T-helper 2 cell (primary cell): ENCODE data around the gene SLC28A1.

ENCODE experiments used
- DNase-seq, 5 experiments: peaks; one replicate each; pipeline versions ENCODE4 v3.0.0 to v3.0.0-alpha.2; 2012 to 2022
- total RNA-seq, 2 donors: gene quantifications; one replicate each; lab custom pipeline; 2026; lab: John Stamatoyannopoulos, UW

Gene SLC28A1, protein sequence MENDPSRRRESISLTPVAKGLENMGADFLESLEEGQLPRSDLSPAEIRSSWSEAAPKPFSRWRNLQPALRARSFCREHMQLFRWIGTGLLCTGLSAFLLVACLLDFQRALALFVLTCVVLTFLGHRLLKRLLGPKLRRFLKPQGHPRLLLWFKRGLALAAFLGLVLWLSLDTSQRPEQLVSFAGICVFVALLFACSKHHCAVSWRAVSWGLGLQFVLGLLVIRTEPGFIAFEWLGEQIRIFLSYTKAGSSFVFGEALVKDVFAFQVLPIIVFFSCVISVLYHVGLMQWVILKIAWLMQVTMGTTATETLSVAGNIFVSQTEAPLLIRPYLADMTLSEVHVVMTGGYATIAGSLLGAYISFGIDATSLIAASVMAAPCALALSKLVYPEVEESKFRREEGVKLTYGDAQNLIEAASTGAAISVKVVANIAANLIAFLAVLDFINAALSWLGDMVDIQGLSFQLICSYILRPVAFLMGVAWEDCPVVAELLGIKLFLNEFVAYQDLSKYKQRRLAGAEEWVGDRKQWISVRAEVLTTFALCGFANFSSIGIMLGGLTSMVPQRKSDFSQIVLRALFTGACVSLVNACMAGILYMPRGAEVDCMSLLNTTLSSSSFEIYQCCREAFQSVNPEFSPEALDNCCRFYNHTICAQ
- total RNA-seq = 0 reads per million in 2 donors

DNA sequence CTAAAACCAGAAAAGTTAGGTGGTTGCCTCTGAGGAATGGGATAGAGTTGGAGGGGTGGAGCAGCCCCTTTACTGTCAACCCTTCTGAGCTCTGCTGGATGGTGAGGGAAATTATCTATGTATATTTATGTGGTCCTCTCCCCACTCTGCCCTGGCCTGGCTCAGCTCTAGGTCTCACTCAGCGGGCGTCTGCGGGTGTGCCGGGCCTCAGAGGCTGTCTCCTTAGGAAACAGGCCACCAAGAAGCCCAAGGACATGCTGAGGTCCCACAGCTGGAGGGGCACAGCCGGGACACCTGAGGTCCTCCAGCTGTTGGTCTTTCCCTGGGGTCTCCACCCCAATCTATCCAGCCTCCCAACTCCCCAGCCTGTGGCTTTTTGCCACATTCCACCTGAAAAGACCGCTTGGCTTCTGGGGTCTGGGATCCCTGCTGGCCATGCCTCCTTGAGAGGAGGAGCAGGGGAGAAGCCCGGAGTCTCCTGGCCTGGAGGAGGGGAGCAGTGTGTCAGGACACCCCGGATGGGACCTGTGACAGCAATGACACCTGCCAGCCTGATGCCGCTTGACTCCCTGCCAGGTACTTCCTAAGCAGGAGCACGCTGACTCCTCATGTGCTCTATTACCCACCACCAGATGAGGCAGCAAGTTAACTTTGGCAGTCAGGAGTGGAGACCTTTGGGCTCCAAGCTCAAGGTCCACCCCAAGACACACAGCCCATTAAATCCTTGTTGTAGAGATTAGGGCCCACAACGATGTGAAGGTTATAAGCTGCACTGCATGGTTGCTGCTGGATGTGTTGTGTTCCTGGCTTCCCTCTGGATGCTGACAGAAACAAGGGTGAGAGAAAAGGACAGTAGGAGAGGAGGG is at the start of gene SLC28A1:
TSS of gene SLC28A1 (plus strand) at position 747 of the 866 bp plus-strand sequence. CDS start 3,099 bp downstream, outside the sequence.
- no peak for DNase-seq

DNA sequence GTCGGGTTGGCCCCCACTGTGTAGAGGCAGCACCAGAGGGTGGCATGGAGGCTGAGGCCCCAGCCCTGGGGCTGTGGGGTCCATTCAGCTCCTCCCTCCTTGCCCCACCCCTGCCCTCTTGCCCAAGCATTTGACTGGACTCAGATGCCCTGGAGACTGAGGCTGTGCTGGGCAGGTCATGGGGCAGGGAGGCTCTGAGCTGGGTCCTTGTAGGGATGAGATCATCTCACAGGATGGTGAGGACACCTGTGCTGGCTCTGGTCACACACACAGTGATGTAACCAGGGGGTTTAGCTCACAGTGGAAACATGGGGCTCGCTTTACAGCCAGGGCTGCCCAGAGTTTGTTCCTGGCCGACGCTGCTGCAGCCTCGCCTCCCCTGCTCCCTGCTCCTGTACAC is 49.5 kb upstream of the SLC28A1 start:
- no peak for DNase-seq

DNA sequence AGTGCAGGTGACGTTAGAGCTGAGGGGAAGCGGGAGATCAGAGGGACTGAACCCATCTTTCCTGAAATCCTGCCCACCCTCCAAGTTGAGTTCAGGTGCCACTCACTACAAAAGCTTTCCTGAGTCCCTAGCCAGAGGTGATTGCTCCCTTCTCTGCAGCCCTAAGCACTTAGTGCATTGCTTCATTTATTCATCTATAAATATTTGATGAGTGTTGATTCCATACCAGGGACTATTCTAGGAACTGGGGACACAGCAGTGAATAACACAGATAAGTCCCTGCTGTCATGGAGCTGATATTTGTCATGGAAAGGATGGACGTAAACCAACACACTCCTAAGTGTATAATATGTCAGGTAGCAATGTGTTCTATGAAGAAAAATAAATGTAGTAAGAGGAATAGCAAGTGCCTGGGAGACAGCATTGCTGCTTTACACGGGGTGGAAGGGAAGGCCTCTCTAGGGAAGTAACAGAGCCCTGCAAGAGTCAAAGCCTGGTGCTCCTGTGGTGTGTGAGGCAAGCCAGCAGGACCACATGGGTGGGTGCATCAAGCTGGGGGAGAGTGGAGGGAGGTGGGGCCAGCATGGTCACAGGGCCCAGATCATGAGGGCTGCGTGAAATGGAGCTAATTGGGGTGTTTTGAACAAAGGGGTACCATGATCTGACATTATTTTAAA is 48.7 kb upstream of the SLC28A1 start:
- DNase-seq = no peak

DNA sequence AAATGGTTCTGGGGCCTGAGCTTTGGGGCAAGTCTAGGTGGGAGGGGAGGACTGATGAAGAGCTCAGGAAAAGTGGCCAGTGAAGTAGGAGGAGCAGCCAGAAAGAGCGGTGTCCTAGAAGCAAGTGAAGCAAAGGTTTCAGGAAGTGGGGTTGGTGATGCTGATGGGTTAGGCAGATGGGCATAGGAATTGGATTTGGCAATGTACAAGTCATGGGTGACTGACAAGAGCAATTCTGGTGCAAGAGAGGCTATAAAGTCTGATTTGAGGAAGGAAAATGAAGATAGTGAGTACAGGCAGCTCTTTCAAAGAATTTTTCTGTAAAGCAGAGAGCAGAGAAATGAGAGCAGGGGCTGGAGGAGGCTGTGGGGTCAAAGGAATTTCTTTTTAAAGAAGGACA is 47.6 kb upstream of the SLC28A1 start:
- DNase-seq = no peak

DNA sequence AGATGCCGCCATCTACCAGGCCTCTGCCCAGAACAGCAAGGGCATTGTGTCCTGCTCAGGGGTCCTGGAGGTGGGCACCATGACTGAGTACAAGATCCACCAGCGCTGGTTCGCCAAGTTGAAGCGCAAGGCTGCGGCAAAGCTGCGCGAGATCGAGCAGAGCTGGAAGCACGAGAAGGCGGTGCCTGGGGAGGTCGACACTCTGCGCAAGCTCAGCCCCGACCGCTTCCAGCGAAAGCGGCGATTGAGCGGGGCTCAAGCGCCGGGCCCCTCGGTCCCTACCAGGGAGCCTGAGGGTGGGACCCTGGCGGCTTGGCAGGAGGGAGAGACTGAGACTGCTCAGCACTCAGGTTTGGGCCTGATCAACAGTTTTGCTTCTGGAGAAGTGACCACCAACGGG is 44.7 kb upstream of the SLC28A1 start:
- DNase-seq = no peak

DNA sequence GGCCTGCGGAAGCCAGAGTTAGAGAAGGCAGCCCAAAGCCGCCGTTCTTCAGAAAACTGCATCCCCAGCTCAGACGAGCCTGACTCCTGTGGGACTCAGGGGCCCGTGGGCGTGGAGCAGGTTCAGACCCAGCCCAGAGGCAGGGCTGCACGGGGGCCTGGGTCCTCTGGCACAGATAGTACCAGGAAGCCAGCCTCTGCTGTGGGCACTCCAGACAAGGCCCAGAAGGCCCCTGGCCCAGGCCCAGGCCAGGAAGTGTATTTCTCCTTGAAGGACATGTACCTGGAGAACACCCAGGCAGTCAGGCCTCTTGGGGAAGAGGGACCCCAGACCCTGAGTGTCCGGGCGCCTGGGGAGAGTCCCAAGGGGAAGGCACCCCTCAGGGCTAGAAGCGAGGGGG is 44.2 kb upstream of the SLC28A1 start:
- no peak for DNase-seq

DNA sequence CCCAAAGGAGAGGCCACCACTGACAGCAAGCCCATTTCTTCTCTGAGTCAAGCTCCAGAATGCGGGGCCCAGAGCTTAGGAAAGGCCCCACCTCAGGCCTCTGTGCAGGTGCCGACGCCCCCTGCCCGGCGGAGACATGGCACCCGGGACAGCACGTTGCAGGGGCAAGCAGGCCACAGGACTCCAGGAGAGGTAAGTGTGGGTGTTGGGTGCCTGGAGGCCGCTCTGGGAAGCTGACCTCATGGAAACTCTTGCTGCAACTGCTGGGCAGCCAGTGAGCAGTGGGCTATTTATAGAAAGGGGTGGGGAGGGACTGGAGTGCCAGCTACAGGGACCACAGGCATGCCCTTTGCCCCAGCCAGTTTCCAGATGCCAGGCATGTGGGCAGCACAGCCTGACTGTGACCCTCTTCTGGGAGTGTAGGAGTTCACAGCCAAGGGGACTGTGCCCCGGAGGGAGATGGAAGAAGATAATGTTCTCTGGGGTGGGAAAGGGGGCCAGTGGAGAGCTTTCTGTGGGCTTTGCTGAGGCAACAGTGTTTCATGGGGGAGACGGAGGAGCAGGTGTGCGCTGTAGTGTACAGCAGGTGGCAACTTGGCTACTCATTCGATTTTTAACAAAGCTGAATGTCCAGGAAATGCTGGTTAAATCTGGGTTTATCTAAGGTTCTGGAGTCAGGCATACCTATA is 43.6 kb upstream of the SLC28A1 start:
- DNase-seq = no peak

DNA sequence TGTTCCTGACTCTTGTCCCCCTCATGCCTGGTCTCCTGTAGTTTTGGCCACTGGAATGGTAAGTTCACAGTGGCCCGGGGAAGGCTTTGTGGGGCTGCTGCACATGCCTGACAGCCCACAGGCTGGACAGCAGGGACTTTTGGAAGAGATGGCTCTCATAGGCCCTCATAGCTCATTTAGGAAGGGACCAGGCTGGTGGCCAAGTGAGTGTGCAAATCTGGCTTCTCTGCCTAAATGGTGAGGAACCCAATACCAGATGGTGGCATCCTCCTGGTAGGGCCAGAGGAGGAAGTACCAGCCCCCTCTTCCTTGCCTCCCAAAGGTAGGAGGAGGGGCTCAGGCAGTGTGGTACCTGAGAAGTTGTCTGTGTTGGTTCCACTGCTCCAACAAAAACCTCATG is 41.7 kb upstream of the SLC28A1 start:
- DNase-seq = no peak

DNA sequence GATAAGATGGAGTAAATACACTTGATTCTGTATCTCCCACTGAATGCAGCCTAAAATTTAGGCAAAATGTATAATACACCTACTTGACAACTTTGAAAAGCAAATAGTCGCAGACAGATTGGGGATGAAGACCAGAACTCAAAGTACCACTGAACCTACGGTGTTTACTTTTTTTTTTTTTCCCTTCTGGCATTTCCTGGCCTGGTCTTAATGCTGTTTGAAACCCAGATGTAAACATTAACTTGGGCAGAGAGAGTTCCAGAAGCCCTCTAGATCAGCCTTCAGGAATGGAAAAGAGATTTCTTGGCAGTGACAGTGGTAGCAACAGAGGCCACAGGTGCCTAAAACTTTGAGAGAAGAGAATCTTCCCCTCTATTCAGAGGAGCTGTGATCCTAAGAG is 39.5 kb upstream of the SLC28A1 start:
- no peak for DNase-seq

DNA sequence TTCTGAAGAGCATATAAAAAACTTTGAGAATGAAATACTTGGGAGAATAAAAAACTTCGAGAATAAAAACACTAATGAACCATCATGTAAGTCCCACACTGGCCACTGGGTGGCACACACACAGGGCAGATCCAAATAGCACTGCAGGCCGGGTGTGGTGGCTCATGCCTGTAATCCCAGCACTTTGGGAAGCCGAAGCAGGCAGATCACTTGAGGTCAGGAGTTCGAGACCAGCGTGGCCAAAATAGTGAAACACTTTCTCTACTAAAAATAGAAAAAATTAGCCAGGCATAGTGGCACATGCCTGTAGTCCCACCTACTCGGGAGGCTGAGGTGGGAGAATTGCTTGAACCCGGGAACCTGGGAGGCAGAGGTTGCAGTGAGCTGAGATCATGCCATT is 38.8 kb upstream of the SLC28A1 start:
- DNase-seq = peak in 2 of 5 experiments; percentile 12 to 46

DNA sequence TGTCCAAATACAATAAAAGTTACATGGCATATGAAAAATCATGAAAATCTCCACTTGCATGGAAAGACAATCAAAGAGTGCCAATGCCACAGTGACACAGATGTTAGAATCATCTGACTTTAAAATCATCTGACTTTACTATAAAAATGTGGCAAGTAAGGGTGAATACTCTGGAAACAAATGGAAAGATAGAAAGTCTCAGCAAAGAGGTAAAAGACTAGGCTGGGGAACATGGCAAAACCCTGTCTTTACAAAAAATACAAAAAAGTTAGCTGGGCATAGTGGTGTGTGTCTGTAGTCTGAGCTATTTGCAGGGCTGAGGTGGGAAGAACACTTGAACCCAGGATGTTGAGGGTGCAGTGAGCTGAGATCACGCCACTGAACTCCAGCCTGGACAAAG is 38.2 kb upstream of the SLC28A1 start:
- no peak for DNase-seq

DNA sequence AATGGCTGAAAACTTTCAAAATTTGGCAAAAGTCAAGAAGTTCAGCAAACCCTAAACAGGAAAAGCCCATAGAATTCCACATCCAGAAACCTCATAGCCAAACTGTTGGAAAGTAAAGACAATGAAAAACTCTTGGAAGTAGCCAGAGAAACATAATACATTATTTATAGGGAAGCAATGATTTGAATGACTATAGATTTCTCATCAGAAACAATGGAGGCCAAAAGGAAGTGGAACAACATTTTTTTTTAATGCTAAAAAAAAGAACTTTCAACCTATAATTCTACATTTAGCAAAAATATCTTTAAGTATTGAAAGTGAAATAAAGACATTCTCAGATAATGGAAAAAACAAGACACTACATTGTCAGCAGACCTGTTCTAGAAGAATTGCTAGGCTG is 37.1 kb upstream of the SLC28A1 start:
- DNase-seq = no peak

DNA sequence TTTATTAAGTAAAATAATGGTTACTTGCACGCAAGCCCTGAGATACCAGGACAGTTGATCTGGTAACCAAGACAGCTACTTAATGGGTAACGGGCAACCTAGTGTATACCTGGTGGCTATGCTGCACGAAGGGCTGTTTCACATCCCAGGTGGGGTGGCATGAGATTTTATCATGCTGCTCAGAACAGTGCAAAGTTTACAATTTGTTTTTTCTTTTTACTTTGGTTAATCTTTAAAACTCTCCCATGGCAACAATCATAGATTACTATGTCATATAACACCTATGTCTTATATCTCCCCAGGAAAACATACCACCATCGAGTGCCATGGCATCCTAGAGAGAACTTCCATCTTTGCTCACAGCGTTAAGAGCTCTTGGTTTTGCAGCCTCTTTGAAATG is 32.2 kb upstream of the SLC28A1 start:
- DNase-seq = no peak

DNA sequence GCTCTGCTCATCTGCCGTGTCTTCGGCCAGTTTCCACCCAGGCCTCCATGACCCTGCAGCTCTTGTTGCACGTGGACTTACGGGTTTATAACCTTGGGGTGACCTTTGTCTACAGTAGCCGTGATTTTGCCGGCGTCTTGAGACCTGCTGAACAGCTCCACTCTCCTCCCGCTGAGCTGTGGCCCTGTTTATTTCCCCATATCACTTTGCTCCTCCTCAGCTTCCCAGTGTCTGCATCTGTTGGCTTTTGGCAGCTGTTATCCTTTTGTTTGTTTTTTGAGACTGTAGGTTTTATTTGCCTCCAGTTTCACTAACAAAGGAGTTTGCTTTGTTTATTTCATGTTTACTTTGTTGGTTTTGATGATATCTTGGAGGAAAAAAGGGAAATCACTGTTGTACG is 29.3 kb upstream of the SLC28A1 start:
- no peak for DNase-seq

DNA sequence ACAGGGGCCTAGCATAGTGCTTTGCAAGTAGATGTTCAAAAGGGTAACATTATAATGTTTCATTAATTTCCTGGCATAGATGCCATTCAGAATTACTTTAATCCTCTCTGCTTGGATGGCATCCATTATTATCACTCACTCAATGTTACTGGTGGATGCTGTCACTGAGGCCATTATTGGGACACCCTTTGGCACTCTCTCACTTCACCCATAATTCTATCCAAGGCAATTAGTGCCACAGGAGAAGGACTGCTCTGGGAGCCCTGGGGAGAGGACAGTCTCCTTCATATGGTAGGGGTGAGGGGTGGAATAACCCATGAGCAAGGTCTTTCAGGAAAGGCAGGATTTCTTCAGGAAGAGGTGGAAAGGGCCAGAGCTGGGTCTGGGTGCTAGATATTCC is 28.7 kb upstream of the SLC28A1 start:
- no peak for DNase-seq

DNA sequence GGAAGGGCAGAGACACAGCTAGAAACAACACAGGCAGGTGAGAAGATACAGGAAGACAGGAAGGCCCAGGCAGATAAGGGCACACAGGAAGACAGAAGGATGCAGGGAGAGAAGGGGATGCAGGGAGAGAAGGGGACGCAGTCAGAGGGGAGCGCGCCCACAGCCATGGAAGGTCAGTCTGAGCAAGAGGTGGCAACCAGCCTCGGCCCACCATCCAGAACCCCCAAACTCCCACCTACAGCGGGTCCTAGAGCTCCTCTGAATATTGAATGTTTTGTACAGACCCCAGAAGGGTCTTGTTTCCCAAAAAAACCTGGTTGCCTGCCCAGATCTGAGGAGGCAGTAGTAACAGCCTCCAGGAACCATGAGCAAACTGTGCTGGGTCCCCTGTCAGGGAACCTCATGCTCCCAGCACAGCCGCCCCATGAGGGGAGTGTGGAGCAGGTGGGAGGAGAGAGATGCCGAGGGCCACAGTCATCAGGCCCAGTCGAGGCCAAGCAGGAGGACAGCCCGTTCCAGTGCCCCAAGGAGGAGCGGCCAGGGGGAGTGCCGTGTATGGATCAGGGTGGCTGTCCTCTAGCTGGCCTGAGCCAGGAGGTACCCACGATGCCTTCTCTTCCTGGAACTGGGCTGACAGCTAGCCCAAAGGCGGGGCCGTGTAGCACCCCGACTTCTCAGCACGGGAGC is 27.6 kb upstream of the SLC28A1 start:
- DNase-seq = no peak

DNA sequence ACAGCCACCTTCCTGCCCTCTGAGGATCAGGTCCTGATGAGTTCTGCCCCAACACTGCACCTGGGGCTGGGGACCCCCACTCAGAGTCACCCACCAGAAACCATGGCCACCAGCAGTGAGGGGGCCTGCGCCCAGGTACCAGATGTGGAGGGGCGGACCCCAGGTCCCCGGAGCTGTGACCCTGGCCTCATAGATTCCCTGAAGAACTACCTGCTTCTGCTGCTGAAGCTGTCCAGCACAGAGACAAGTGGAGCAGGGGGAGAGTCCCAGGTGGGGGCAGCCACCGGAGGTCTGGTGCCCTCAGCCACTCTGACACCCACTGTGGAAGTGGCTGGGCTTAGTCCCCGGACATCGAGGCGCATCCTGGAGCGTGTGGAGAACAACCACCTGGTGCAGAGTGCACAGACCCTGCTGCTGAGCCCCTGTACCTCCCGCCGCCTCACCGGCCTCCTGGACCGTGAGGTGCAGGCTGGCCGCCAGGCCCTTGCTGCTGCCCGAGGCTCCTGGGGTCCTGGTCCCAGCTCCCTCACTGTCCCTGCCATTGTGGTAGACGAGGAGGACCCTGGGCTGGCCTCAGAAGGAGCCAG is 27.0 kb upstream of the SLC28A1 start:
- no peak for DNase-seq

DNA sequence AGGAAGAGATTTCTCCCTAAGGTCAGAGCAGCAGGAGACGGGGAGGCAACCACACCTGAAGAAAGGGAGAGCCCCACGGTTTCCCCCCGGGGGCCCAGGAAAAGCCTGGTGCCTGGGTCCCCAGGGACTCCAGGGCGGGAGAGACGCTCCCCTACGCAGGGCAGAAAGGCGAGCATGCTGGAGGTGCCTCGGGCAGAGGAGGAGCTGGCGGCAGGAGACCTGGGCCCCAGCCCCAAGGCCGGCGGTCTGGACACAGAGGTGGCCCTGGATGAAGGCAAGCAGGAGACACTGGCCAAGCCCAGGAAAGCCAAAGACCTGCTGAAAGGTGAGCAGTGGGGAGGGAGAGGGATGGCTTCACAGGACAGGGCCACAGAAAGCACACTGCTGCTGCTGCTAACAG is 26.2 kb upstream of the SLC28A1 start:
- DNase-seq = no peak

DNA sequence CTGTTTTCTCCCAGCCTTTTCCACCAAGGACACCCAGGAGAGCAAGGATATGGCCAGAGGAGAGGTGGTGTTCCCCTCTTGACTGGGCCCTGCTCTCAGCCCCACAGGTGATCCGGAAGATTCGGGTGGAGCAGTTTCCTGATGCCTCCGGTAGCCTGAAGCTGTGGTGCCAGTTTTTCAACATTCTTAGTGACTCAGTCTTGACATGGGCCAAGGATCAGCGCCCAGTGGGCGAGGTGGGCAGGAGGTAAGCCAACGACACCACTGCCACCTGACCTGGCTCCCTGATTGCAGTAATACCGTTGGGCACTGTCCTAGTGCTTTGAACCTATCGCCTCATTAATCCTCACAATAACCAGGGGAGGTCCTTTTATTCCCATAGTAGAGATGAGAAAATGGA is 25.3 kb upstream of the SLC28A1 start:
- no peak for DNase-seq

DNA sequence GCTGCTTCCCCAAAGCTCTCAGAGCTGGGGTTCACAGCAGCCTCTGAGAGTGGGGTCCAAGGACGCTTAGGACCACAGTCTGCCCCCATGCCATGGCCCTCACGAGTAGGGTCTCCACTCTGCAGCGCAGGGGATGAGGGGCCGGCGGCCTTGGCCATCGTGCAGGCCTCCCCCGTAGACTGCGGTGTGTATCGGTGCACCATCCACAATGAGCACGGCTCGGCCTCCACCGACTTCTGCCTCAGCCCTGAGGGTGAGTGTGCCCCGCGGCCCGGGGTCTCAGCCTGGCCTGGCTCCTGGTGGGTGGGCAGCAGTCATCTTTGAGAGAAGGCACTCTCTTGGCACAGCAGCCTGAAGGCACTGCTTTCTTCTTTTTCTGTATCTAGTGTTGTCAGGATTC is 24.8 kb upstream of the SLC28A1 start:
- no peak for DNase-seq

DNA sequence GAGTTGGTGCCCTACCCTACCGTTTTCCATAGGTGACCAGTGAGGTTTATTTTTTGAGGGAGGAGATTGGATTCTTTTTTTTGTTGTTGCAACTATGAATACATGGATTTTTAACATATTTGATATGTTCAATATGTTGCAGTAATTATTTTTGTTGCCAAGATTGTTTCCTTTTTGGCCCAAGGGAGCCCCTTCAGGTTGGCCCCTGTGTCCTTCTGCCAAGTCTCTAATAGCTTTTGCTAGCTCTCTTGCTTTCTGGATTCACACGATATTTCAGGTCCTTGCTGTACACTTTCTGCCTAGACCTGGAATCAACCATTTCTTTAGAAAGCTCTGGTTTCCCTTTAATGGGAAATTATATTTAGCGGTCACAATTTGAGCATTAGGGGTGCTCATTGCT is 22.7 kb upstream of the SLC28A1 start:
- no peak for DNase-seq
